CD4-positive, alpha-beta T cell (primary cell): Measurements from ENCODE around the gene AURKAIP1. TPM values are rescaled to one million over a fixed set of nuclear protein-coding genes. Genes with fewer than 3 reads are reported as not detected.

Experiments
- ATAC-seq: fragments of 200-7000 bp; cut with Tn5 transposase; one replicate; pipeline ENCODE4 v1.10.0; 2022; ENCODE audit warnings: mild to moderate bottlenecking; ENCODE audit not compliant: poor library complexity
- CTCF ChIA-PET: fragments of 350-600 bp; sonication (Branson Sonifier 250); formaldehyde crosslinking; loops from one replicate; lab custom pipeline; 2021; ENCODE audit warnings: antibody characterized with exemption, inconsistent platforms; lab: Charles Lee
- POLR2A ChIA-PET: fragments of 350-600 bp; sonication (Branson Sonifier 250); formaldehyde crosslinking; loops from one replicate; lab custom pipeline; 2021; ENCODE audit warnings: antibody characterized with exemption, inconsistent platforms; lab: Charles Lee
- DNase-seq, 14 experiments: peaks; one replicate each; pipeline ENCODE4 v3.0.0-alpha.2; 2013 to 2020; ENCODE audit warnings: mixed read lengths in 2 of 14
- H3K27ac ChIP-seq, 2 donors: one replicate each; pipeline versions ENCODE4 v1.5.1 to v1.7.0; 2013; ENCODE audit warnings: low read length in 2 of 2, low read depth in 1 of 2, mild to moderate bottlenecking in 1 of 2
- H3K27me3 ChIP-seq, 2 experiments: 1 replicate in 1 of 2; 2 replicates in 1 of 2; pipeline versions ENCODE4 v1.6.1 to v1.7.0; 2013; ENCODE audit warnings: low read length in 2 of 2, control low read depth in 1 of 2, mild to moderate bottlenecking in 1 of 2, moderate library complexity in 1 of 2; ENCODE audit not compliant: insufficient read depth in 2 of 2, control insufficient read depth in 1 of 2
- H3K36me3 ChIP-seq: one replicate; pipeline ENCODE4 v1.6.1; 2013; ENCODE audit warnings: low read length, control low read depth; ENCODE audit not compliant: insufficient read depth
- H3K4me1 ChIP-seq: one replicate; pipeline ENCODE4 v1.6.1; 2013; ENCODE audit warnings: low read length, control low read depth; ENCODE audit not compliant: insufficient read depth
- H3K4me3 ChIP-seq: one replicate; pipeline ENCODE4 v1.5.1; 2013; ENCODE audit warnings: mild to moderate bottlenecking, low read length, moderate library complexity
- H3K9me3 ChIP-seq, 2 experiments: 1 replicate in 1 of 2; 2 replicates in 1 of 2; pipeline versions ENCODE4 v1.6.1 to v1.7.0; 2013; ENCODE audit warnings: low read length in 2 of 2, mild to moderate bottlenecking in 2 of 2, control low read depth in 1 of 2, moderate library complexity in 1 of 2; ENCODE audit not compliant: control insufficient read depth in 1 of 2, insufficient read depth in 1 of 2
- H3K27ac Mint-ChIP-seq: one replicate; pipeline ENCODE4 v1.8.0; 2020; ENCODE audit warnings: mixed read lengths
- H3K27me3 Mint-ChIP-seq: one replicate; pipeline ENCODE4 v1.8.0; 2021; ENCODE audit warnings: mixed read lengths
- H3K36me3 Mint-ChIP-seq: one replicate; pipeline ENCODE4 v1.8.0; 2021; ENCODE audit warnings: low read depth, mixed read lengths
- H3K4me1 Mint-ChIP-seq: one replicate; pipeline ENCODE4 v1.8.0; 2021; ENCODE audit warnings: low read depth, mixed read lengths
- H3K4me3 Mint-ChIP-seq: one replicate; pipeline ENCODE4 v1.8.0; 2020; ENCODE audit warnings: mild to moderate bottlenecking, mixed read lengths
- H3K9me3 Mint-ChIP-seq: one replicate; pipeline ENCODE4 v1.8.0; 2020; ENCODE audit warnings: mixed read lengths
- intact Hi-C, 2 experiments: fragments of 100-400 bp; cut with DNase I in 1 of 2; cut with micrococcal nuclease in 1 of 2; formaldehyde crosslinking; loops; one replicate each; pipeline versions ENCODE4 v1.15.1 to v1.9.0; 2023 to 2025; cut with DNase I, micrococcal nuclease
- total RNA-seq, 174 experiments: library from RNA in 2 of 174; stranded (reverse) in 2 of 174; gene quantifications; one replicate each; pipeline ENCODE4 v1.2.3 and lab custom pipeline; 2021 to 2026
- TF ChIP-seq, protein P1 (sequence below): fragments of 200-600 bp; IDR thresholded peaks from one replicate; pipeline ENCODE4 v1.8.0; 2022; ENCODE audit warnings: antibody characterized with exemption, mild to moderate bottlenecking

The AURKAIP1 gene
- total RNA-seq, 2 experiments from 2014 or later, result 59.2 to 64.6 TPM

DNA sequence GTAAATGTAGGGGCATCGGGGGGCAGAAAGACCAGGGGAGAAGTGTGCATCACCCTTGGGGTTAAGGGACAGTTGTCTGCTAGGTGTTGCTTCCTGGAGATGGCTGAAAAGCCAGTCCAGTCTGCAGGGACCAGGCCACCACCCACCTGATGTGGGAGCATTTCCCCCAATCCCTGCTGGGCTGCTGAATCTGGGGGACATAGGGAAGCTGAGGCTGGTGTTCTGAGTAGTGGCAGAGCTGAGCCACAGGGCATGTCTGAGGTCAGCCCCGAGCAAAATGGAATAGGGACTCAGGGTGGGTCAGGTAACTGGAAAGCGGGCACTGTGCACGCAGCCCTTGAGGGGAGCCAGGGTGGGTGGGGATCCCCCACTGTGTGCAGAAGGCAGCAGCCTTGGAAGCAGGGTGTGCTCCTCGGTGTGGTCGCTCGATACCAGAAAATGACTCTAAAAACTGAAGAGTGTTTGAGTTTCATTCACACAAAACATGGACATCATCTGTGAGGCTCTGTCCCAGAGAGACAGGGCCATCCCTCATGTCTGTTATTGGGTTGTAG lies 26.5 kb upstream of the AURKAIP1 start:
- peak overlapping the region; percentile 84 for H3K4me3 Mint-ChIP-seq
- peak overlapping the region; percentile 86 for H3K27ac Mint-ChIP-seq
- H3K36me3 Mint-ChIP-seq, result peaks cover 78% of the 10 kb centered on the region
- peaks cover 70% of the 10 kb centered on the region for H3K36me3 ChIP-seq
- peaks cover 47% of the 10 kb centered on the region for H3K4me1 Mint-ChIP-seq
- DNase-seq (no peak), ATAC-seq (no peak)
- H3K9me3 ChIP-seq, result no peaks in the 10 kb centered on the region
- H3K27me3 ChIP-seq, result no peaks in the 10 kb centered on the region
- H3K4me3 ChIP-seq, result no peak overlapping the region
- H3K4me1 ChIP-seq, result peaks cover 65% of the 10 kb centered on the region
- POLR2A ChIA-PET, result interaction anchor here (2.1 to 4.2 kb wide), 2 partner anchors 26 kb away, joined by 9 to 80 read pairs; partner anchors contain the start of gene AURKAIP1
- intact Hi-C loops, result no loop called here
- H3K27ac ChIP-seq, result no peak overlapping the region
- H3K27me3 Mint-ChIP-seq, result no peaks in the 10 kb centered on the region
- CTCF ChIA-PET, result no interaction called here
- TF ChIP-seq, protein P1, sequence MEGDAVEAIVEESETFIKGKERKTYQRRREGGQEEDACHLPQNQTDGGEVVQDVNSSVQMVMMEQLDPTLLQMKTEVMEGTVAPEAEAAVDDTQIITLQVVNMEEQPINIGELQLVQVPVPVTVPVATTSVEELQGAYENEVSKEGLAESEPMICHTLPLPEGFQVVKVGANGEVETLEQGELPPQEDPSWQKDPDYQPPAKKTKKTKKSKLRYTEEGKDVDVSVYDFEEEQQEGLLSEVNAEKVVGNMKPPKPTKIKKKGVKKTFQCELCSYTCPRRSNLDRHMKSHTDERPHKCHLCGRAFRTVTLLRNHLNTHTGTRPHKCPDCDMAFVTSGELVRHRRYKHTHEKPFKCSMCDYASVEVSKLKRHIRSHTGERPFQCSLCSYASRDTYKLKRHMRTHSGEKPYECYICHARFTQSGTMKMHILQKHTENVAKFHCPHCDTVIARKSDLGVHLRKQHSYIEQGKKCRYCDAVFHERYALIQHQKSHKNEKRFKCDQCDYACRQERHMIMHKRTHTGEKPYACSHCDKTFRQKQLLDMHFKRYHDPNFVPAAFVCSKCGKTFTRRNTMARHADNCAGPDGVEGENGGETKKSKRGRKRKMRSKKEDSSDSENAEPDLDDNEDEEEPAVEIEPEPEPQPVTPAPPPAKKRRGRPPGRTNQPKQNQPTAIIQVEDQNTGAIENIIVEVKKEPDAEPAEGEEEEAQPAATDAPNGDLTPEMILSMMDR, result no peak
- no peaks in the 10 kb centered on the region for H3K9me3 Mint-ChIP-seq

DNA sequence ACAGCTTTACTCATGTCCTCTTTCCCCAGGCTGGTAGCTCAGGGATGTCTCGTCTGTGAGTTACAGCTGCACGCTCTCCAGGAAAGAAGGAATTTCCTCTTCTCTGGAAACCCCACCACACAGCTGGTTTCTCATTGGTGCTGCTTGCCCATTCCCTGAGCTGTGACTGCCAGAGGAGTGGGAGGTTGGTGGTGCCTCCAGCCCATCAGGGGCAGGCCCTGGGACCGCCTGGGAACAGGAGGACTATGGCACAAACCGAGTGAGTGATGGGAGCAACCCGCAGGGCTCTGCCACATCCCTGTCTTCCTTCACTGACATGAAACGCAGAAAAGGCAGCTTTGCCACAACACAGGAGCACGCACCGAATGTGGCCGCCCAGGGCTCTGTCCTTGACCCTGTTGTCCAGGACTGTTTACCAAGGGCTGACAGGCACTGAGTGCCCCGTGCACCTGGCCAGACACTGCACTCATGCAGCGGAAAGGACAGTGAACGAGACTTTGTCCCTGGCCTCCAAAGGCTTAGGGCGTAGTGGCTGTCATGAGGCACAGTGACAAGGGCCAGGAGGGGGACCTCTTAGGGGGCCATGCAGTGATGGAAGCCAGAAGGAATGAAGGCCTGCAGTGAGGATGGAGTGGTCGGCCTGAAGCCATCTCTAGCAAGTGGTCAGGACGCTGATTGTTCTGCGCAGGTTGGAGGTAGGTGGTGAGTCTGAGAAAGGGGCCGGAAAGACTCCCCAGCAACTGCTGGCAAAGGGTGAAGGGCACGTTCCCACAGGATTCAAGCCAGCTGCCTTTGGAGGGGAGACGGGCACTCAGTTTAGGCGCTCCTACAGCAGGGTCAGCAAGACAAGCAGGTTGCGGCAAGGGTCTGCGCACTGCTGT lies 25.8 kb upstream of the AURKAIP1 start:
- Histone ChIP-seq H3K9me3 (no peaks in the 10 kb centered on the region), H3K36me3 (peaks cover 69% of the 10 kb centered on the region), H3K27ac (peak overlapping the region; percentile 81 to 89), H3K4me3 (peak overlapping the region; percentile 99), H3K4me1 (peaks cover 58% of the 10 kb centered on the region), H3K27me3 (no peaks in the 10 kb centered on the region)
- H3K9me3 Mint-ChIP-seq, result no peaks in the 10 kb centered on the region
- ATAC-seq (no peak), DNase-seq (no peak)
- intact Hi-C loops, result no loop called here
- POLR2A ChIA-PET, result interaction anchor here (1.8 to 4.2 kb wide), 6 partner anchors 7 to 379 kb away, joined by 4 to 80 read pairs (median 22); partner anchors contain the start of genes AURKAIP1 and MRPL20
- peaks cover 42% of the 10 kb centered on the region for H3K4me1 Mint-ChIP-seq
- peaks cover 73% of the 10 kb centered on the region for H3K36me3 Mint-ChIP-seq
- H3K27ac Mint-ChIP-seq, result peak overlapping the region; percentile 86
- TF ChIP-seq, protein P1, result no peak
- CTCF ChIA-PET, result interaction anchor here (1.9 kb wide), 1 partner anchor 26 kb away, joined by 11 read pairs; the partner anchor contains the start of gene AURKAIP1
- peak overlapping the region; percentile 92 for H3K4me3 Mint-ChIP-seq
- H3K27me3 Mint-ChIP-seq, result no peaks in the 10 kb centered on the region

DNA sequence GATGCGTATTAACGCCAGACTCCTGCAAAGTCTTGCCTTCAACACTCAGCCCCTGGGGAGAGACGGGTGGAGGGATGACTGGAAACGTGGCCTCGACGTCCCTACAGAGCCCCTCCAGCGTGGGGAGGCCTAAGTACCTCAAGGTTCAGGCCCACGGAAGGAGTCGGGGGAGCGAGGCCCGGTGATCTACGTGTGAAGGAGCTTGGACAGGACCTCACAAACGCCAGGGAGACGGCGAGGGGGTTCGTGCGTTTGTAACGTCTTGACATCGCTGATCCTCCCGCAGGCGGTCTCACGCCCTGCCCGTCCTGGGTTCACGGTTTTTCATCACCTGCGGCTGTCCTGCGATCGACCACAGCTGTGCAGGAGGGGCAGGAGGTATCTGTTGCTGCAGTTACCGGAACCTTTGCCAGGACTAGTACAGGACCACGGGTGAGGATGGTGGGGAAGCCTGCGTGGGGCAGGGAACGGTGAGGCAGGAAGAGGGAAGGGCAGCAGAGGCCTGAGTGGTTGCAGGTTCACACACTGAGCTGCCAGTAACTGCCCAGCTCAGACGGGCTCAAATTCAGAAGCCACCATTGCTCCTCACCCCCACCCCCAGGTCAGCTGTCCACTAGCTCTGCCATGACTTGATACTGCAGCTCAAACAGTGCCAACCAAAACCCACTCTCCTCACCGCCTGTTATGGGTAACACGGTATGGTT lies 25.0 kb upstream of the AURKAIP1 start:
- H3K27me3 ChIP-seq, result no peaks in the 10 kb centered on the region
- peak overlapping the region; percentile 86 for H3K27ac Mint-ChIP-seq
- intact Hi-C loops, result loop anchor here (1.0 to 5.0 kb wide), 4 partner anchors 7 to 128 kb away; partner anchors contain the start of genes AURKAIP1 (in 2 of the 2), MRPL20 (in 1 of the 2) and UBE2J2 (in 1 of the 2)

More for the DNA sequence above, 25.0 kb upstream of the AURKAIP1 start:
- H3K27me3 Mint-ChIP-seq, result no peaks in the 10 kb centered on the region
- H3K27ac ChIP-seq, result peak overlapping the region; percentile 81 to 89
- DNase-seq (peak in 3 of 14 experiments; percentile 8 to 44 (median 21)), ATAC-seq (no peak)
- no peaks in the 10 kb centered on the region for H3K9me3 ChIP-seq
- peaks cover 69% of the 10 kb centered on the region for H3K36me3 ChIP-seq
- POLR2A ChIA-PET, result interaction anchor here (1.5 to 4.2 kb wide), 8 partner anchors 8 to 379 kb away, joined by 4 to 80 read pairs (median 16); partner anchors contain the start of genes AURKAIP1, C1orf159, MIB2 and MRPL20
- H3K9me3 Mint-ChIP-seq, result no peaks in the 10 kb centered on the region
- peaks cover 50% of the 10 kb centered on the region for H3K4me1 Mint-ChIP-seq
- CTCF ChIA-PET, result interaction anchor here (1.0 to 1.9 kb wide), 4 partner anchors 10 to 74 kb away, joined by 3 to 11 read pairs (median 4); partner anchors contain the start of gene AURKAIP1
- TF ChIP-seq, protein P1, result no peak
- peak overlapping the region; percentile 92 for H3K4me3 Mint-ChIP-seq
- peaks cover 50% of the 10 kb centered on the region for H3K4me1 ChIP-seq
- H3K4me3 ChIP-seq, result peak overlapping the region; percentile 99
- peaks cover 73% of the 10 kb centered on the region for H3K36me3 Mint-ChIP-seq
